Activated B cell treated with CpG ODN at 0.5 μM for 24 hours (primary cell): ENCODE data around the gene THOC5. TPM values are rescaled to one million over a fixed set of nuclear protein-coding genes. Genes with fewer than 3 reads are reported as not detected.
A peak's percentile ranks its signal among the peaks of the same experiment; 100 is the strongest.

ENCODE experiments used
- ATAC-seq: fragments of 200-7000 bp; cut with Tn5 transposase; one replicate; pipeline ENCODE4 v1.10.0; 2021; ENCODE audit warnings: low read depth, mild to moderate bottlenecking, moderate library complexity
- CTCF ChIA-PET: fragments of 350-600 bp; sonication (Branson Sonifier 250); formaldehyde crosslinking; loops from one replicate; lab custom pipeline; 2021; ENCODE audit warnings: antibody characterized with exemption; lab: Charles Lee
- POLR2A ChIA-PET: fragments of 350-600 bp; sonication (Branson Sonifier 250); formaldehyde crosslinking; loops from one replicate; lab custom pipeline; 2021; ENCODE audit warnings: antibody characterized with exemption; lab: Charles Lee
- DNase-seq: peaks from one replicate; pipeline ENCODE4 v3.0.0; 2022
- H3K27ac Mint-ChIP-seq: one replicate; pipeline ENCODE4 v1.8.0; 2020; ENCODE audit warnings: mixed read lengths
- H3K27me3 Mint-ChIP-seq: one replicate; pipeline ENCODE4 v1.8.0; 2021; ENCODE audit warnings: mixed read lengths
- H3K36me3 Mint-ChIP-seq: one replicate; pipeline ENCODE4 v1.8.0; 2021; ENCODE audit warnings: low read depth, mixed read lengths
- H3K4me1 Mint-ChIP-seq: one replicate; pipeline ENCODE4 v1.8.0; 2021; ENCODE audit warnings: mixed read lengths
- H3K4me3 Mint-ChIP-seq: one replicate; pipeline ENCODE4 v1.8.0; 2020; ENCODE audit warnings: mild to moderate bottlenecking, mixed read lengths
- H3K9me3 Mint-ChIP-seq: one replicate; pipeline ENCODE4 v1.8.0; 2020; ENCODE audit warnings: mixed read lengths
- CTCF ChIP-seq: fragments of 200-600 bp; IDR thresholded peaks from one replicate; pipeline ENCODE4 v1.8.0; 2022; ENCODE audit warnings: antibody characterized with exemption, mild to moderate bottlenecking
- intact Hi-C: fragments of 100-400 bp; cut with micrococcal nuclease; formaldehyde crosslinking; loops from one replicate; pipeline ENCODE4 v1.15.1; 2024
- total RNA-seq: library from RNA; stranded (reverse); gene quantifications from 2 replicates; pipeline ENCODE4 v1.2.3, GENCODE V29; 2022

THOC5 gene
- total RNA-seq, 1 donor from 2014 or later = 44.1 TPM

GRCh38 chr22:29528144-29528543 lies 25.4 kb downstream of the THOC5 start:
- Mint-ChIP-seq H3K27me3 (no peaks in the 10 kb centered on the region), H3K4me3 (no peak overlapping the region), H3K27ac (no peak overlapping the region), H3K36me3 (peaks cover 88% of the 10 kb centered on the region), H3K9me3 (no peaks in the 10 kb centered on the region), H3K4me1 (no peaks in the 10 kb centered on the region)
- intact Hi-C loops = no loop called here
- ChIA-PET CTCF (no interaction called here), POLR2A (no interaction called here)
- DNase-seq (no peak), ATAC-seq (no peak)
- no peak for TF ChIP-seq CTCF

GRCh38 chr22:29524442-29525191 lies 28.9 kb downstream of the THOC5 start:
- intact Hi-C loops = loop anchor here (1.0 kb wide), 3 partner anchors 54 to 218 kb away; partner anchors contain the start of gene GAS2L1
- POLR2A ChIA-PET = interaction anchor here (1.1 kb wide), 1 partner anchor 29 kb away, joined by 6 read pairs; the partner anchor contains the start of gene THOC5
- ATAC-seq (peak; percentile 94), DNase-seq (peak; percentile 33)
- H3K36me3 Mint-ChIP-seq = peaks cover 84% of the 10 kb centered on the region
- no peaks in the 10 kb centered on the region for H3K4me1 Mint-ChIP-seq
- no peaks in the 10 kb centered on the region for H3K9me3 Mint-ChIP-seq
- H3K4me3 Mint-ChIP-seq = no peak overlapping the region
- H3K27me3 Mint-ChIP-seq = no peaks in the 10 kb centered on the region
- CTCF ChIA-PET = interaction anchor here (0.7 to 3.2 kb wide), 8 partner anchors 10 to 161 kb away, joined by 3 to 48 read pairs (median 5); partner anchors contain the start of gene AP1B1
- H3K27ac Mint-ChIP-seq = no peak overlapping the region
- no peak for TF ChIP-seq CTCF

- H3K27ac Mint-ChIP-seq = no peak overlapping the region
- no peak for TF ChIP-seq CTCF
- H3K9me3 Mint-ChIP-seq = no peaks in the 10 kb centered on the region
- no peaks in the 10 kb centered on the region for H3K4me1 Mint-ChIP-seq
- DNase-seq = no peak
- peaks cover 83% of the 10 kb centered on the region for H3K36me3 Mint-ChIP-seq
- intact Hi-C loops = loop anchor here (1.0 kb wide), 3 partner anchors 53 to 217 kb away; partner anchors contain the start of gene GAS2L1
- ChIA-PET POLR2A (no interaction called here), CTCF (interaction anchor here (0.7 to 3.2 kb wide), 8 partner anchors 10 to 160 kb away, joined by 3 to 48 read pairs (median 5); partner anchors contain the start of gene AP1B1)
- no peak overlapping the region for H3K4me3 Mint-ChIP-seq
- H3K27me3 Mint-ChIP-seq = no peaks in the 10 kb centered on the region
- no peak for ATAC-seq
Measured at GRCh38 chr22:29523761-29524160, 29.8 kb downstream of the THOC5 start.

- Mint-ChIP-seq H3K4me3 (no peak overlapping the region), H3K9me3 (no peaks in the 10 kb centered on the region), H3K27ac (no peak overlapping the region), H3K27me3 (no peaks in the 10 kb centered on the region), H3K36me3 (peaks cover 83% of the 10 kb centered on the region), H3K4me1 (no peaks in the 10 kb centered on the region)
- intact Hi-C loops = no loop called here
- TF ChIP-seq CTCF = no peak
- ATAC-seq (no peak), DNase-seq (no peak)
- ChIA-PET CTCF (interaction anchor here (1.3 kb wide), 1 partner anchor 126 kb away, joined by 3 read pairs; no protein-coding TSS in a partner anchor), POLR2A (no interaction called here)
Measured at GRCh38 chr22:29521526-29521925, 32.0 kb downstream of the THOC5 start.

- CTCF ChIA-PET = interaction anchor here (1.3 kb wide), 1 partner anchor 125 kb away, joined by 3 read pairs; no protein-coding TSS in a partner anchor
- Mint-ChIP-seq H3K9me3 (no peaks in the 10 kb centered on the region), H3K4me1 (no peaks in the 10 kb centered on the region), H3K27ac (no peak overlapping the region), H3K4me3 (no peak overlapping the region), H3K27me3 (no peaks in the 10 kb centered on the region), H3K36me3 (peaks cover 83% of the 10 kb centered on the region)
- intact Hi-C loops = no loop called here
- POLR2A ChIA-PET = no interaction called here
- no peak for TF ChIP-seq CTCF
- ATAC-seq = no peak
- DNase-seq = no peak
Measured at GRCh38 chr22:29520851-29521250, 32.7 kb downstream of the THOC5 start.
